GM15510 (cell line): Measurements from ENCODE around the gene PPP1R9A.

Experiments
- POLR2A ChIP-seq: IDR thresholded peaks from 3 replicates; pipeline ENCODE4 v1.6.1; 2011; ENCODE audit warnings: borderline replicate concordance; ENCODE audit not compliant: insufficient read length; ENCODE audit errors: extremely low read depth

Gene PPP1R9A

DNA sequence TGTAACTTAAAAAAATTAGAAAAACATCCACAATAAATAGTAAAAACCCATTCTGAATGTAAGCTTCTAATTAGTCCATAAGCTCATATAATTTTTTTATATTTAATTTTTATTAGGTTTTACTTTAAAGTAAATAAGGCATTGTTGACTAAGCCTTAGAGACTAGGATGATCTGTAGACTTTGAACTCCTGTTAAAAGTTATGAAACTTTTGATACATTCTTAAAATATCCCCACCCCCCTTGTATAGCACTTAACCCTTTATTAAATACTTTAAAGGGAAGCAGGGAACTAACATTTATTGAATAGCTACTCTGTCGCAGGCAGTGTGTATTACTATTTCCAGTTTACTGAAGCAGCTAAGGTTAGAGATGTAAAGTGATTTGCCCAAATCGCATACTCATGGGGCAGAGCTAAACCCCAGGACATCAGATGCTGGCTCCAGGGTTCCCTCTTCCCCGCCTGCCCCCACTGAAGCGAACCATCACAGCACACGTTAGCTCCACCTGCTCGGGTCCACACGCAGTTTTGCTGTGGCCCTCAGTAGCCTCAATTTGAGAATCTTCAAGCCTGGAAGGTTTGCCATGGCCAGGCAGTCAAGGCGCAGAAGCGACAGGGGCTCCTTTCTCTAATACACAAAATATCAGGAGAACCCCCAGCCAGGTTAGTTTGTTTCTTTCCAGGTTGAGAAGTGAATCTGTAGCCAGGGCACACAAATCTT, 416.2 kb downstream of the PPP1R9A start:
- no peak for TF ChIP-seq POLR2A

DNA sequence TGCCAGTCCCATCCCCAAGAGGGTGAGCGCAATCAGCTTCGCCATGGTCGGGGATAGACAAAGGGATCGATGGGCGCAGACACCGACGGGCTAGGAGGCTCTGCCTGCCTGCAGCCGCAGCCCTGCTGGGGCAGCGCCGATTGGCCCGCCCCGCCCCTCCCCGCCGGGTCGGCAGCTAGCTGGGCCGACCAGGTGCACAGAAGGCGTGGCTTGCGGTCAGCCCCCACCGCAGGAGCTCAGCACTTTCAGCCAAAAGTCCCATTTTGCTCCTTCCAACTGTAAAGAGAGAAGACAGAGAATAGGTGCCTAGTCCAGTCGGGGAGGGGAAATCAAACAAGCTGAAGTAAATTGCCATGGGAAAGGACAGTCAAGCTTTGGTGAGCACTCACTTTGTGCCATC, 417.0 kb downstream of the PPP1R9A start, which contains the start of gene PON1:
Gene PON1, minus strand, starts transcription at position 102 of the 400 bp plus-strand sequence. Its CDS starts 57 bp downstream, at position 45.
- TF ChIP-seq POLR2A, result no peak

DNA sequence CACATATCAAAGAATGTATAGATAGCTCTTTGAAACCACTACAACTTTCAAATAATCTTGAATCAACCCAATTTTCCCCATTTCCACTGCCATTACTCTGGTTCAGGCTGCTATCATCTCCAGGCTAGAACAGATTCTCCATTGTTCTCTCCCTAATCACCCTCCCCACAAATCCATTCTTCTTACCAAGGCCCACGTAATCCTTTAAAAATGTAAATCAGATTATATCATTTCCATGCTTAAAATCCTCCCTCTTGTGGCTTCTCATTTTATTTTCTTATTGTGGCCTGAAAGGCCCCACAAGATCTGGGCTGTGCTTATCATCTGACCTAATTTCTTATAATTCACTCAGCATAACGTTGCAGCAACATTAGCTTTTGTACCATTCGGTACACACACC, 420.0 kb downstream of the PPP1R9A start:
- no peak for TF ChIP-seq POLR2A

DNA sequence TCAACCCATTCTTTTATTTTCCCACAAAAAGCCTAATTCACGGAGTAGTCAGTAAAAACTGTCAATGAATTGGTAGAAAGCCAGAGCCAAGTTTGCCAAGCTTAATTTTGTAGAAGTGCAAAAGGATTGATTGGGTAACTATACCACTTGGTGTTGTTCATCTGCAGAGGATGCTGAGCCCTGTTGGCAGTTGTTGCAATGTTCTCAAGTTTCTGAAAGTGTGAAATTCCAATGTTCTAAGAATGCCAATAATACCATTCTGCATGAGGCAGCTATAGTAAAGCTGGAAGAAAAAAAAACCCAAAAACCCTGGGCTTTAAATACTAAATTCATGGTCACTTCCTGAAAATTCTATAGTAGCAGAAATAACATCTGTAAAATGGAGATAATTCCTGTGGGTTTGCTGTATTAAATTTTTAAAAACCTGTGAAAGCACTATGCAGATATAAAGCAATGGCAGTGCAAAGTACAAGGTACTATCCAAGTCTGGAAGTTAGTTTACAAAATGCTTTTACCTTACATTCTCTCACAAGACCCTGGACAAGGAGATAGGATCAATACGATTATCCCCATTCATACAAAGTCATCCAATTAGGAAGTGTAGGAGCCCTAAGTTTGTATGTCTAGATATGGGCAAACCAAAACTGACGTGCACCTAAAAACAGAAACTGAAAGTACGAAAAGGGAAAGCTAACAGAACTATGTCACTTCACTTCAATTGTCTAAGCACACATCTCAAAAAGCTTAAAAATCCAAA, 423.0 kb downstream of the PPP1R9A start:
- no peak for TF ChIP-seq POLR2A

DNA sequence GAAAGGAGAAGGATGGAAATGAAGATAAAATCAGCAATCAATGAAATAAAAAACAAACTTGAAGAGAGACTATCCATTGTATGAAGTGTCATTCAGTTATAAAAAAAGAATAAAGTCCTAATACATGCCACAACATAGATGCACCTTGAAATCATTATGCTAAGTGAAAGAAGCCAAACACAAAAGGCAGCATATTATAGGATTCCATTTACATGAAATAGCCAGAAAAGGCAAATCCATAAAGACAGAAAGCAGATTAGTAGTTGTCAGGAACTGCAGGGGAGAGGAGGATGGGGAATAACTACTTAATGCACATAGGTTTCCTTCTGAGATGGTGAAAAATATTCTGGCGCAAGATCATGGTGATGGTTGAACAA, 423.6 kb downstream of the PPP1R9A start:
- no peak for TF ChIP-seq POLR2A

DNA sequence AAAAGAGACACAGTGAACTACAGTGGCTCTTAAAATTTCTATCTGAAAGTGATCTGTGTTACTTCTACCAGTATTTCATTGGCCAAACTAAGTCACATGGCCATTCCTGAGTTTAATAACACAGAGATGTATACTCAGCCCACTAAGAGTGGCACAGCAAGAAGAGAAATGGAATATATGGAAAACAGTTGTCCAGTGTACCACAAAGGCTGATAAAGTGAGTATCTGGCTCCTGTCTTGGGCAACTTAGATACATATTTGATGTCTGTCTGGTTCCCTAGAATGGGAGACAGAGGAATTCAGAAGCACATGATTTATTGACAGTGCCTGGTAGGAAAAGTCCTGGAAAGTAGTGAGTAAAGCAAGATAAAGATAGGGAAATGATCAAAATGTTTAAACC, 427.1 kb downstream of the PPP1R9A start:
- TF ChIP-seq POLR2A, result no peak

DNA sequence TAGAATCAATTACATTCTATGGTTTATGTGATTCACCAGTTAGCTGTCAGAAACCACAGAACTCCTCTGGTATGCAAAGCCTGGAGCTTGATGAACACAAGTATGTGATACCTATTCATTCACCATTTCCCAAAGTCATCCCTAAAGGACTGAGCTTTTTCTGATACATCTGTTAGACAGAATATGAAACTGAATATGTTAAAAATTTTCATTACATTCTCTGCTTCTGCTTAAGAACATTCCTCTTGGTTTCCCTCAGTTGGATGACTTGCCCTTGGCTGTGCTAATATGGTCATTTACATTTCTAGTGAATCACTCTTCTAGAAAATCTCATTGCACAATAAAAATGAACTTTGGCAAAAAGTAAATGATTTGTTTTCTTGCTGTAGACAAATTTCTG, 427.7 kb downstream of the PPP1R9A start:
- no peak for TF ChIP-seq POLR2A

DNA sequence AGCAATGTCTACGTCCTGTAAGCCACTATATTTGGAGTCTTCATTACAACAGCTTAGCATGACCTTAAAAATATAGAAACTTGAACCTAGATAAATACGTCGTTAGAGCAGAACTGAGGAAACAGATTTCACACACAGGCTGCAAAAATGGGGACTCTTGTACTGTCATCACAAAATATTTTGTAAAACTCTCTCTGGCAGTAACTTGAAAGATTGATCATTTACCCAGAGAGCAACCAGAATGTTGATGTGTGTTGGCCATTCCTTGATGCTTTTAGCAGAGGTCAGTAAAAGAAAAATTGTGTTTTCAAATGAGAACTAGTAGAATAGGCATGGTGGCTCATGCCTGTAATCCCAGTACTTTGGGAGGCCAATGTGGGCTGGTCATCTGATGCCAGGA, 431.4 kb downstream of the PPP1R9A start:
- TF ChIP-seq POLR2A, result no peak

DNA sequence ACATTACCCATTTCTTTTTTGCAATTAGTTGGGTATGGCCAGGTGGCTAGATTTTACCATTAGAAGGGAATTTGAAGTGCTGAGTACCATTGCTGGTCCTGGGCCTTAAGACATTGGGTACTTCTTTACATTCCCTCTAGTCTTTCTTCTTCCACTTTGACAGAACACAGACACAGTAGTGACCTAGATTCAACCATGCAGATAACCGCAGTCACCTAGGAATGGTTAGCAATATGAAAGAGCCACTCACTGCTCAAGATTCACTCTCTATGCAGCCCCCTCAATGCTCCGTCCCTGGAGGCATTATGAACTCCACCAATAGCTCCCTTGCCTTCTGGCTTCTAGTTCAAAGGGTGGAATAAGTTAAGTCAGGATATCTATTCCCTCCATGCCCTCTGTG, 433.1 kb downstream of the PPP1R9A start:
- TF ChIP-seq POLR2A, result no peak

DNA sequence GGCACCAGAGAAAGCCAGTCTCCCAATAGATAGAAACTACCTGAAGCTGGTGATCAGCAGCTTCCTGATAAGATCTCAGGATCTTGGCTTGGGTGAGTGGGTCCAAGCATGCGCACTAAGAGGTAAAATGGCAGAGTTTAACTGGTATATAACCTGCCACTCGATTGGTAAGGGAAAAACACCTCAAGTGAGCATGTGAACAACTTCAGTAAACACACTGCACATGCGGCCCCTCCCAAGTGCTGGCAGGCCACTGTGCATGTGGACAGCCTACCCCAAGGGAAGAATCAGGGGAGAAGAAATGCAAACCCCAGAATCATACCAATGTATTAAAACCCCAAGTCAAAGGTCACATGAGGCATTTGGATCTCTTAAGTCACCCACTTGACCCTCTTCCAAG, 434.6 kb downstream of the PPP1R9A start:
- no peak for TF ChIP-seq POLR2A

DNA sequence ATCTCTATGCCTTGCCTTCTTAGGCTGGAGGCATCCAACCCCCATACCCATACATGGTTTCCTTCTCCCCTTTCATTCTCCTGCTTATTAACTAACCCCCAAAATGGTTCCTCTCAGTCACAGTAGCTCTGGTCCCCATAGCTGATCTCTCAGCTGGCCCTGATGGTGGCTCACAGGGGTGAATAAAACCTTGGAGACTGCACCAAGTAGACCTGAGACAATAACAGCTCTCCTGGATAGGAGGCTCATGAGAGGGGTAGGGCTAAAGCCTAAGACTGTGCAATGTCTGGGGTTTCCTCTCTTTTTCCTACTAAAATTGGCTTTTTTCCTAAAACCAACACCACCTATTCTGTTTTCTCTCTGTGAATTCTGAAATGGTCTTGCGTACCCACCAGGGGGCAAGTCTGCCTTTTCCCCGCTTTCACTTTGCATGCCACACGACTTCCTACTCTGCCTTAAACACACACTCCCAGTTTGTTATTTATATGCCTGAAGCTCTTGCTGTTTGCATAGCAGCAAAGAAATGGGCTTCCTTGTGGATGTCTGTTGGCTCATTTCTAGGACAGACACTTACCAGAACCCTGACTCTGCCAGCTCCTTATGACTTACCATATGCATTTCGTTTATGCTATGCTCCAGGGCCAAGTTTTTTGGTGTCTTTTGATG, 435.4 kb downstream of the PPP1R9A start:
- TF ChIP-seq POLR2A, result no peak
